ENCODE data around the gene PRPF40A.
"Not testable (repeated sequence)": the region's sequence is repeated elsewhere in the genome, so short reads cannot be mapped to it uniquely, and the experiment has no call there.

DNA sequence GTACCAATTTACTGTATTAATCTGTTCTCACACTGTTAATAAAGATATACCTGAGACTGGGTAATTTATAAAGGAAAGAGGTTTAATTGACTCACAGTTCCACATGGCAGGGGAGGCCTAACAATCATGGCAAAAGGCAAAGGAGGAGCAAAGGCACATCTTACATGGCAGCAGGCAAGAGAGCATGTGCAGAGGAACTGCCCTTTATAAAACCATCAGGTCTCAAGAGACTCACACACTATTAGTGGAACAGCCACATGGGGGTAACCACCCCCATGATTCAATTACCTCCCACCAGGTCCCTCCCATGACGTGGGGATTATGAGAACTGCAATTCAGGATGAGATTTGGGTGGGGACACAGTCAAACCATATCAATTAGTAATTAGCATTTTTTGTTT, 22.4 kb upstream of the PRPF40A start:
- not testable (repeated sequence) for TF ChIP-seq EZH2 (IDR thresholded peaks at IDR 0.05); POLR2AphosphoS5 (IDR thresholded peaks at IDR 0.05; ENCODE audit: borderline replicate concordance, low read depth, low read length)
